ENCODE results near the gene BAHCC1. TPM values are rescaled to one million over a fixed set of nuclear protein-coding genes. Genes with fewer than 3 reads are reported as not detected.

BAHCC1 gene
- total and polyA plus RNA-seq, 12 donors = 4.8 to 13.1 (median 9.2) TPM

DNA sequence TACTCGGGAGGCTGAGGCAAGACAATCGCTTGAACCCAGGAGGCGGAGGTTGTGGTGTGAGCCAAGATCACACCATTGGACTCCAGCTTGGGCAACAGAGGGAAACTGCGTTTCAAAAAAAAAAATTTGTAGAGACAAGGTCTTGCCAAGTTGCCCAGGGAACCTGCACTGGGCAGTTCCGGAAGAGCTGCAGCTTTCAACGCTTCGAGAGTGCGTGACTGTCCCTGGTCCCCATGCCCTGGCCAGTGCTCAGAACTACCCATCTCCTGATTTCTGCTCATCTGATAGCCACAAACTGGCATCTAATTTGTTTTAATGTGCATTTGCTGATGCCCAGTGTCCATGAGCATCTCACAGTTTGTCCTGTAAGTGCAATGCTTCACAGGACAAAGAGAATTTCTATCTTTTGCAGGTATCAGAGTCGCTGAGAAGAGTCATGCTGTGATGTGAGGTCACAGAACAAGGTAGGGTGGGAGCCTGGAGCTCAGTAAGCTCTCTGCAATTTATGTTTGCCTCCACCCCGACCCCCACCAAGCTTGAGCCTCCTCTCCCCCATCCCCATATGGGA is 113.5 kb downstream of the BAHCC1 start:
- Histone ChIP-seq H3K4me3 (peak overlapping the region; percentile 73 to 99 (median 94)), H3K27ac (peak overlapping the region in 7 of 10 donors; percentile 26 to 100 (median 100)), H3K36me3 (peaks cover 8 to 47% (median 34%) of the 10 kb centered on the region in 9 donors), H3K9me3 (peaks cover 0 to 5% (median 0%) of the 10 kb centered on the region in 11 donors), H3K27me3 (no peaks in the 10 kb centered on the region), H3K4me1 (peaks cover 0 to 31% (median 18%) of the 10 kb centered on the region in 9 donors)
- ATAC-seq (peak in 1 of 8 donors; percentile 14), DNase-seq (no peak)
- 43 to 53% methylated on average over 10 of the region's 10 CpGs for WGBS, 2 donors
- TF ChIP-seq CTCF (IDR thresholded peaks at IDR 0.05) = no peak
- intact Hi-C loops (cut with DNase I) = no loop called here

DNA sequence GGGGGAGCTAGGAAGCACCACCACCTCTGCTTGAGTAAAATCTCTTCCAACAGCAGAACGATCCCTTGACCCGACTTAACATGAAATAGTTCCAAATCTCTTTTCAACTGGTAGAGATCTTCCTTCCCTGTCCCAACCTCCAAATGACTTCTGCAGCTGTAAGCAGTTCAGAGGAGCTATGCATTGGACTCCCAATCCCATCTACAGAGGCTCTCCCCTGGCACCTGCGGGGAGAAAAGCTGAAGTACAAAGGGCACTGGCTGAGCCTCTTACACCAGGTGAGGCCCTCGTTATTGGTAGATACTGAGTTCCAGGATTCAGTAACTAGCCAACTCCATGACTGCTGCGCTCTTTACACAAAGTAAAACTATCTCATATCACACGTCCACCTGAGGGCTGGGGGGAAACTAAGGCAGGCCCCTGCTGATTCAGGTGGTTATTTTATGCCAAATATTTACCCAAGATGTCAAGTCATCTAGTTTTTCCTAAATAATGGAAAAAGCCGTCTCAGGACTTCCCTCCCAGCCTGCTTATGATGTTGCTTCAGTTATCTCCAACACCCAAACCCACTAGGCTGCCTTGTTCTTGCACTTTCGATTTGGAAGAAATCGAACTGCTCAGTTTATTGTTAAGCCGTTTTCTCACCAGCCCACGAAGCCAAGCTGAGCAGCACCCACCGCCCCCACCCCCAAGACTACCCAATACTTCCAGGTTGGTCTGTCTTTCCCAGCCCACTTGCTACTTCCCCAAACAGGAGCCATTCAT is 114.1 kb downstream of the BAHCC1 start:
- intact Hi-C loops (cut with DNase I) = no loop called here
- 11 to 13% methylated on average over 12 of the region's 12 CpGs for WGBS, 2 donors
- ATAC-seq = no peak

GRCh38 chr17:81509972-81510784 is 114.9 kb downstream of the BAHCC1 start:
- intact Hi-C loops (cut with DNase I) = no loop called here

More for the DNA sequence above, 114.1 kb downstream of the BAHCC1 start:
- Histone ChIP-seq H3K4me3 (peak overlapping the region; percentile 73 to 99 (median 94)), H3K9me3 (peaks cover 0 to 5% (median 0%) of the 10 kb centered on the region in 11 donors), H3K27me3 (no peaks in the 10 kb centered on the region), H3K36me3 (peaks cover 8 to 47% (median 34%) of the 10 kb centered on the region in 9 donors), H3K4me1 (peaks cover 0 to 38% (median 24%) of the 10 kb centered on the region in 9 donors), H3K27ac (peak overlapping the region in 8 of 10 donors; percentile 26 to 100 (median 100))
- DNase-seq = no peak
- TF ChIP-seq CTCF (IDR thresholded peaks at IDR 0.05) = no peak

More at GRCh38 chr17:81509972-81510784, 114.9 kb downstream of the BAHCC1 start:
- H3K4me3 ChIP-seq = peak overlapping the region; percentile 73 to 99 (median 94)
- no peak for ATAC-seq
- 2 to 15% methylated on average over 22 of the region's 22 CpGs for WGBS, 2 donors
- no peak for TF ChIP-seq CTCF (IDR thresholded peaks at IDR 0.05)
- H3K4me1 ChIP-seq = peaks cover 0 to 40% (median 24%) of the 10 kb centered on the region in 9 donors
- peak overlapping the region in 9 of 10 donors; percentile 98 to 100 (median 100) for H3K27ac ChIP-seq
- H3K9me3 ChIP-seq = peaks cover 0 to 5% (median 0%) of the 10 kb centered on the region in 11 donors
- peaks cover 8 to 47% (median 34%) of the 10 kb centered on the region in 9 donors for H3K36me3 ChIP-seq
- H3K27me3 ChIP-seq = no peaks in the 10 kb centered on the region
- no peak for DNase-seq

All from heart right ventricle (tissue), 16 donors.